VCaP (cell line): ENCODE measurements around the gene CLSTN2.

Source experiments
- H3K27ac ChIP-seq: fragments of 450-650 bp; 2 replicates; pipeline ENCODE4 v1.5.1; 2017
- CTCF ChIP-seq: fragments of 450-650 bp; conservative IDR thresholded peaks from 2 replicates; pipeline ENCODE4 v1.5.1; 2017; ENCODE audit warnings: mild to moderate bottlenecking, moderate library complexity

CLSTN2 gene

DNA sequence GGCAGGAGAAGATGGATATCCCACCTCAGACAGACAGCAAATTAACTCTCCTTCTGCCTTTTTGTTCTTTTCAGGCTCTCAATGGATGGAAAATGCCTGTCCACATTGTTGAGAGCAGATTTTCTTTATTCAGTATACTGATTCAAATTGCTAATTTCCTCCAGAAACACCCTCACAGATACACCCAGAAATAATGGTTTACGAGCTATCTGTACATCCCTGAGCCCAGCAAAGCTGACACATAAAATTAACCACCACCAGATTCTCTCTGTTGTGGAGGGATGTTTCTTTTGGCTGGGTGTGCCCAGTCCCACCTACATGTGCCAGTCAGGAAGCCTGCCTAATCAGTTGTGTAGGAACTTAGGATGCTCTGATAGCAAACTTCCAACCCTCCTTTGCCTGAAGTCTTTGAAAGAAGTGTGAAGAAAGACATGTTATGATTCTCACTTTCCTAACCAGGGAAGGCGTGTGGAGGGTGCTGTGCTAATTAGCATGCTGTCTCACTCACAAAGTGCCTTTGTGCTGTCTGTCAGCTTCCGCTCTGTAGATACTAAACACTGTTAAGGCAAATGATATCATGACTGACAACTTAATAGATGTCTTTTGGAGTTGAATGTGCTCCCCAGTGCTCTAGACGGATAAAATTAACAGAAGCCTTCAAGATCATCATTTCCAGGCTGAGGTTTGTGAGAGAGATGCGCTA is 208.5 kb downstream of the CLSTN2 start:
- TF ChIP-seq CTCF, result no peak
- H3K27ac ChIP-seq, result no peak overlapping the region

DNA sequence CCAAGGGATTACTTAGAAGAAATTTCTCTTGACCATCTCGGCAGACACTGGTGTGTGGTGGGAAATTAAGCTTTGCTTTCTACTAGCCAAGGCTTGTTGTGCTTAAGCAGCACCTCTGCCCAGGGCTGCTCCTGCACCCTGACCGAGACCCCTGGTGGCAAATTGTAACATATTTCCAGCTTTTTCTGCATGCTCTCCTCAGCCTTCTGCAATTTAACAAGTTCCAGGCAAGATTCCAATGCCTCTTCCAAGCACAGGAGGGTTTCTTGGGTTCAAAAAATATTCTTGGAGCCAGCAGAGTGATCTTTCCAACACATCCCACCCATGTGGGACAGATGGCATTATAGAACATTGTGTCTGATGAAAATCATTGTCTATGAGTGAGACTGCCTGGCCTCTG is 210.5 kb downstream of the CLSTN2 start:
- H3K27ac ChIP-seq, result no peak overlapping the region
- no peak for TF ChIP-seq CTCF

GRCh38 chr3:140146668-140147067 is 211.7 kb downstream of the CLSTN2 start:
- no peak overlapping the region for H3K27ac ChIP-seq
- TF ChIP-seq CTCF, result no peak

GRCh38 chr3:140147965-140148490 is 213.0 kb downstream of the CLSTN2 start:
- H3K27ac ChIP-seq, result no peak overlapping the region
- no peak for TF ChIP-seq CTCF

GRCh38 chr3:140148824-140149390 is 213.9 kb downstream of the CLSTN2 start:
- TF ChIP-seq CTCF, result no peak
- H3K27ac ChIP-seq, result no peak overlapping the region

DNA sequence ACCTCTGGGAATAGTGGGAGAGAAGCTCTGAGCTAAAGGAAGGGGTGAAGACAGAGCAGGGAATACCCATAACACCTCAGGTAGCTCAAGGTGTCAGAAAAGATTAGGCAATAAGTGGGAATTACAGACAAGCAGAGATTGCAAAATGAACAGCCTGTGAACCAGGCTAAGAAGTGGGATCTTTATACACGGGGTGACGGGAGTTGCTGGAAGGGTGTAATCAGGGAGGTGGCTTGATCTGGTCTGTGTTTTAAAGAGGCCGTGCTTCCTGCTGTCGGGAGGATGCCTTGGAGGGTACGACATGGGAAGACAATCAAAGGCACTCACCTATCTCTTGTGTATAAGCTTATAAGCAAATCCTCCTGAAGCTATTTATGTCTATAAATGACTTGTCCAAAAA is 216.3 kb downstream of the CLSTN2 start:
- no peak for TF ChIP-seq CTCF
- no peak overlapping the region for H3K27ac ChIP-seq

DNA sequence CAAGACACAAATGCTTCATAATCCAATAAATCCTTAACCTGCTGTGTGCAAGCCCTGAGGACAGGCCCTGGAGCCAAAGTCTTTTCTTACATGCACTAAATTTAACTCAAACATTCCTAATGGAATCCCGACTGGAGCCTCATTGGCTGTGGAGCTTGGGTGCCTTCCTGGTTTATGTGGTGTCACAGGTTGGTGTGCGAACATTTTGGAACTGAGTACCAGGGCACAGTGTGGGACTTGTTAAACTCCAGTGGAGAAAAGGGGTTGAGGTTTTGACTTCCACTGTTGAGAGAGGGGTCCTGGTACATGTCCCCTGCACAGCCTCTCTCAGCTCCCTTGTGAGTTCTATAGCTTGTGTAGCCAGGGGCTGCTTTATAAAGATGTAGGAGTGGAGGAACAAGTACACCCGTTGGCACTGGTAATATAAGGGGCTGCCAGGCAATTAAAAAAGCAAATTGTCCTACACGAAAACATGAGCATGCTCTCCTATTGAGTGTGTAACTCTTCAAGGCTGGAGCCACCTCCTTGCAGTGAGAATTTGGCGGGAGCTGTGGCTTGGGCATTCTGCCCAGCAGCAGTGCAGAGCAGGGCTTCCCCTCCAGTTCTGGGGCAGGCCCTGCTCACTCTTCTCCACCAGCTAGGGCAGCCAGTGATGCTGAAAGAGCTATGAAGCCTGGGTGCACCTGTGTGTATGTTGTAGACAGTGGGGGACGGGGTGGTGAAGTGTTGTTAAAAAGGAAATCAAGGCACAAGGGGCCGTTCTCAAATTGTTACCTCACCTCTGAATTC is 218.1 kb downstream of the CLSTN2 start:
- no peak for TF ChIP-seq CTCF
- H3K27ac ChIP-seq, result no peak overlapping the region
